Stomach (tissue), 4 donors: ENCODE measurements around the gene SOD2.

ENCODE experiments used
- CTCF ChIP-seq, 7 experiments: fragments of 450-650 bp in 4 of 7; fragments of 200-600 bp in 3 of 7; sonication (generic) in 3 of 7; IDR thresholded peaks; one replicate each; pipeline ENCODE4 v1.5.1; 2016 to 2019; ENCODE audit warnings: antibody characterized with exemption in 7 of 7, control low read depth in 2 of 7, mild to moderate bottlenecking in 1 of 7
- EP300 ChIP-seq: sonication (generic); formaldehyde crosslinking; IDR thresholded peaks from one replicate; pipeline ENCODE4 v1.6.1; 2017; ENCODE audit warnings: antibody characterized with exemption
- POLR2A ChIP-seq, 4 donors: fragments of 450-650 bp; IDR thresholded peaks; one replicate each; pipeline ENCODE4 v1.6.1; 2016; ENCODE audit warnings: antibody characterized with exemption in 4 of 4, control low read depth in 2 of 4, mild to moderate bottlenecking in 1 of 4, moderate library complexity in 1 of 4
- POLR2AphosphoS5 ChIP-seq, 3 donors: sonication (generic); formaldehyde crosslinking; IDR thresholded peaks; one replicate each; pipeline ENCODE4 v1.6.1; 2016; ENCODE audit warnings: antibody characterized with exemption in 3 of 3

- no peak for TF ChIP-seq POLR2AphosphoS5 (IDR thresholded peaks at IDR 0.05)
- no peak for TF ChIP-seq CTCF (IDR thresholded peaks at IDR 0.05)
- no peak for TF ChIP-seq POLR2A (IDR thresholded peaks at IDR 0.05)
- no peak for TF ChIP-seq EP300
These were observed 9.1 kb downstream of the SOD2 start for GRCh38 chr6:159684013-159684304.
